Natural killer cell treated with Interleukin-12 subunit alpha and Interleukin-12 subunit beta and Interleukin-15 and Interleukin-18, amount 100 ng/mL, for 72 hours (primary cell): ENCODE results near the gene ERO1B. TPM values are rescaled to one million over a fixed set of nuclear protein-coding genes. Genes with fewer than 3 reads are reported as not detected.
"Not testable (repeated sequence)": the region's sequence is repeated elsewhere in the genome, so short reads cannot be mapped to it uniquely, and the experiment has no call there.

Experiments
- ATAC-seq, 2 donors: fragments of 150-1000 bp; cut with Tn5 transposase in 1 of 2; sonication (Bioruptor Pico), chemical (Tn5 transposase) in 1 of 2; 2 replicates each; pipeline ENCODE4 v1.10.0; 2021
- DNase-seq: peaks from one replicate; pipeline ENCODE4 v3.0.0; 2022; ENCODE audit warnings: low spot score
- H3K27ac Mint-ChIP-seq, 2 donors: 1 replicate in 1 of 2; 2 replicates in 1 of 2; pipeline ENCODE4 v1.8.0; 2022; ENCODE audit warnings: mixed read lengths in 2 of 2, mild to moderate bottlenecking in 1 of 2, moderate library complexity in 1 of 2
- H3K27me3 Mint-ChIP-seq, 2 donors: 1 replicate in 1 of 2; 2 replicates in 1 of 2; pipeline ENCODE4 v1.8.0; 2022; ENCODE audit warnings: mixed read lengths in 2 of 2
- H3K36me3 Mint-ChIP-seq: one replicate; pipeline ENCODE4 v1.8.0; 2022; ENCODE audit warnings: mixed read lengths
- H3K4me1 Mint-ChIP-seq, 2 donors: 1 replicate in 1 of 2; 2 replicates in 1 of 2; pipeline ENCODE4 v1.8.0; 2022; ENCODE audit warnings: low read depth in 2 of 2, mixed read lengths in 2 of 2, mild to moderate bottlenecking in 1 of 2
- H3K4me3 Mint-ChIP-seq: one replicate; pipeline ENCODE4 v1.8.0; 2022; ENCODE audit warnings: mixed read lengths
- H3K9me3 Mint-ChIP-seq: 2 replicates; pipeline ENCODE4 v1.8.0; 2022; ENCODE audit warnings: mixed read lengths
- total RNA-seq, 2 donors: library from RNA; stranded (reverse); gene quantifications; one replicate each; pipeline ENCODE4 v1.2.3, GENCODE V29; 2022

ERO1B gene
- total RNA-seq, 2 donors from 2014 or later, result 7.3 to 14.3 TPM

DNA sequence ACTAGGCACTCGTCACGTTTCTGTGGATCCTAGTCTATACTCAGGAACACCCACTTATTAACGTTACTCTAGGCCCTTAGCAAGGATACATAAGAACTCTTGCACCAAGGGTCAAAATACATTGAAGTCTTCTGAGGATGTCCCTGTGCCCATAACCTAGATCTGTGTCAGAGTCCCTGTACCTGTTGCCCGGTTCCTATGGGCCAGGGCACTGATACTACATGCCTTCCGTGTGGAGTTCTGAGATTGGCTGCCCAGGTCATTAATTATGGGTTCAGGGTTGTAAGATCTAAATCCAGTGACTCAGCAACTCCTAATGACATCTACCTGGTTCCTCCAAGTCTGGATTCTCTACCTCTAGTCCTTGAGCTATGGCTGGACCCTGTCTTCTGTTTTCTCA, 69.9 kb downstream of the ERO1B start:
- ATAC-seq, result no peak
- DNase-seq, result no peak
- H3K9me3 Mint-ChIP-seq, result no peaks in the 10 kb centered on the region
- H3K4me1 Mint-ChIP-seq, result no peaks in the 10 kb centered on the region
- H3K27me3 Mint-ChIP-seq, result no peaks in the 10 kb centered on the region
- H3K27ac Mint-ChIP-seq, result no peak overlapping the region
- H3K36me3 Mint-ChIP-seq, result no peaks in the 10 kb centered on the region
- H3K4me3 Mint-ChIP-seq, result no peak overlapping the region

DNA sequence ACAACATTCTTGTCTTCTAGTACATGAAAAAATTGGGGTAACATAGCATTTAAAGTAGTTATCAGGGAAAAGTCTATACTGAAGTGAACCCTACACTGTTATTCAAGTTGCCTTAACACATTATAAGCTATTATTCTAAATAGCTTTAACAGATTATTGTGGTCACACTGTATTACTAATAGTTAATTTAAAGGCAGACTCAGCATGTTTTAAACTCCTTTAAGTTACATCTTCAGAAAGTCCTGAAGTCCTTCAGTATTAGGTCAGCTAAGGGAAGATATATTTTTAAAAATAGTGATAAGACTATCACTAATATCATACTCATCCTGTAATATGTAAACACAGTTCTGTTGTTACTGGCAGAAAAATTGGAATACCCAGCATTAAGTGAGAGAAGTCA, 72.0 kb downstream of the ERO1B start:
- DNase-seq (no peak), ATAC-seq (no peak)
- no peaks in the 10 kb centered on the region for H3K27me3 Mint-ChIP-seq
- no peaks in the 10 kb centered on the region for H3K4me1 Mint-ChIP-seq
- peaks cover under 1% of the 10 kb centered on the region for H3K36me3 Mint-ChIP-seq
- H3K27ac Mint-ChIP-seq, result no peak overlapping the region
- no peaks in the 10 kb centered on the region for H3K9me3 Mint-ChIP-seq
- H3K4me3 Mint-ChIP-seq, result no peak overlapping the region

DNA sequence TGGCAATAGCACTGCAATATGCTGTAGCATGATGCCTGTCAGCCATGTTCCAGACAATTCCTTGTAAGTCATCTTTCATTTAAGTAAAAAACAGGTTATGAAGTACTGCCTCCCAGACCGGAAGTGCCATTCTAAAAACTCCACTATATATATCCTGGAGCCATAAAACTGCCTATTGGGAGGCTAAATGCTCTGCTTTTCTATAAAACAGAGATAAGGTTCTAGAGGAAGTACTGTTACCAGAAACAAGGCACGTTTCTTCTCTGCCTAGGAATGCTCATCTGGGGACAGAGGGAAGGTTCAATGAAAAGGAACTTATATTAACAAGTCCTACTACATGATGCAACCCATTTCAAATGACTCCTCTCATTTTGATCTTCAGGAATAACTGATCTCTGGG, 72.6 kb downstream of the ERO1B start:
- ATAC-seq, result no peak
- H3K9me3 Mint-ChIP-seq, result no peaks in the 10 kb centered on the region

DNA sequence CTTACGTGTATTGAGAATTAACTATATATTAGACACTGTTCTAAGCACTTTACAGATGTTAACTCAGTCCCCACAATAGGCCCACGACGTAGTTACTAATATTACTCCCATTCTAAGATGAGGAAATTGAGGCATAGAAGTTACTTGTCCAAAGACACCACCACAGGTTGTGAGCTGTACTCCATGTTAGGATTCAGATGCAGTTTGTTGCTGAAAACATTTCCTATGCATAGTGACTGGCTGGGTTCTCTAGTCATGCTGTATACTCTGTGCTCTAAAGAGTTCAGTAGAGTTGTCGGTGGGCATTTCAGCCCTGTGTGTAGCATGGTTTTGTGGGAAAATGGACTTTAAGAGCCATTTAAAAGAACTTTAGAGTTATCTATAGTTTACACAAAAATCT, 74.2 kb downstream of the ERO1B start:
- Mint-ChIP-seq H3K4me3 (no peak overlapping the region), H3K4me1 (peaks cover 0 to 5% of the 10 kb centered on the region in 2 donors), H3K27ac (no peak overlapping the region), H3K36me3 (peaks cover 21% of the 10 kb centered on the region), H3K27me3 (no peaks in the 10 kb centered on the region), H3K9me3 (peaks cover 12% of the 10 kb centered on the region)
- DNase-seq (no peak), ATAC-seq (no peak)

More for the DNA sequence above, 72.6 kb downstream of the ERO1B start:
- H3K27me3 Mint-ChIP-seq, result no peaks in the 10 kb centered on the region
- H3K27ac Mint-ChIP-seq, result no peak overlapping the region
- no peak overlapping the region for H3K4me3 Mint-ChIP-seq
- H3K4me1 Mint-ChIP-seq, result no peaks in the 10 kb centered on the region
- peaks cover 5% of the 10 kb centered on the region for H3K36me3 Mint-ChIP-seq
- no peak for DNase-seq

DNA sequence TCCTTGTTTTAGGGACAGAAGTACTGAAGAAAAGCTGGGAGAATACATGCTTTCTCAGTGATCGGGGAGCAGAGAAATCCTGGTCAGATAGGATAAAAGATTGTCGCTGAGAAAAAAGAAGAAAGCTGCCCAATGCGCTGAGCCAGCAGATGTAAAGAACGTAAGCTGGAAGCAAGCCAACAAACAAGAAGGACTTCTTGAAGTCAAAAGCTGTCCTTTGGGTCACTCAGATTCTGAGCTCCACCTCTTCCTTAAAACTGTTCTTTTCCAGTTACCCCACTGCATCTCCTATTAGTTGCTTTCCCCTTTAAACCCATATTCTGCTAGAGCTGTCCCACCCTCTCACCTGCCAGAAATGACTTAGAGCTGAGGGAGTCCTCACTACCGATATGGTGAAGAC, 74.6 kb downstream of the ERO1B start:
- Mint-ChIP-seq H3K27ac (no peak overlapping the region), H3K27me3 (no peaks in the 10 kb centered on the region), H3K36me3 (peaks cover 22% of the 10 kb centered on the region), H3K4me3 (no peak overlapping the region), H3K4me1 (peaks cover 0 to 5% of the 10 kb centered on the region in 2 donors), H3K9me3 (peaks cover 13% of the 10 kb centered on the region)
- DNase-seq (no peak), ATAC-seq (no peak)

DNA sequence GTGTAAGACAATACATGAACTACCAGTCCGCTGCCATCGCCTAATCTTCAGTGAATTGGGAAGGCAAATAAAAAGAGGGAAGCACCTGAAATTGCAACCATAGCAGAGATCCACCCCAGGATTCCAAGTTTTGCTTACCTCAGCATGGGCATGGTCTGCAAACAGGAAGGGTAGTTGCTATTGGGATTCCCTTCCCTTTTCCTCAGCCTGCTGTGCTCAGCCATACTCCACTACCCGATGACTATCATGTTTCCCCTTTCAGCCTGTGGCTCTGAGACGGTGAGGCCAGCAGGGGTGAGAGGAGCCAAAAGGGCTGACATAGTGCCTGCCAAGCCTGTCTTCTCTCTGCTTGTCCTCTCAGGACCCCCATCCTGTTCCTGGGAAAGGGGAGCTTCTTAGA, 75.2 kb downstream of the ERO1B start:
- no peaks in the 10 kb centered on the region for H3K27me3 Mint-ChIP-seq
- no peak overlapping the region for H3K27ac Mint-ChIP-seq
- DNase-seq, result no peak
- H3K36me3 Mint-ChIP-seq, result peaks cover 28% of the 10 kb centered on the region
- H3K4me3 Mint-ChIP-seq, result no peak overlapping the region
- H3K9me3 Mint-ChIP-seq, result peaks cover 16% of the 10 kb centered on the region
- ATAC-seq, result no peak
- peaks cover 0 to 5% of the 10 kb centered on the region in 2 donors for H3K4me1 Mint-ChIP-seq

DNA sequence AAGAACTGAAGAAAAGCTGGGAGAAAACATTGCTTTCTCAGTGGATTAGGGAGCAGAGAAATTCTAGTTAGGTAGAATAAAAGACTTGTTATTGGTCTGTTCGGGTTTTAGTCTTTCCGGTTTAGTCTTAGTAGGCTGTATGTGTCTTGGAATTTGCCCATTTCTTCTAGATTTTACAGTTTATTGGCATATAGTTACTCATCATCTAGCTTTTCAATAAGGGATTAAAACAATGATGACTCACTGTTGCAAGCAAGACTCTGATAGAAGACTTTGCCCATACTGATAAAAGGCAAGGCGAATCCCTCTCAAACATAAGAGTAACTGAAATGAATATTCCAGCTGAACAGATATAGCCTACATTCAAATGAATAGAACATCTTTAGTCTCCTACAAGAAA, 77.1 kb downstream of the ERO1B start:
- no peak overlapping the region for H3K27ac Mint-ChIP-seq
- no peak overlapping the region for H3K4me3 Mint-ChIP-seq
- DNase-seq (no peak), ATAC-seq (no peak)
- no peaks in the 10 kb centered on the region for H3K27me3 Mint-ChIP-seq
- H3K4me1 Mint-ChIP-seq, result peaks cover 0 to 7% of the 10 kb centered on the region in 2 donors
- H3K36me3 Mint-ChIP-seq, result peaks cover 47% of the 10 kb centered on the region
- H3K9me3 Mint-ChIP-seq, result peaks cover 27% of the 10 kb centered on the region

DNA sequence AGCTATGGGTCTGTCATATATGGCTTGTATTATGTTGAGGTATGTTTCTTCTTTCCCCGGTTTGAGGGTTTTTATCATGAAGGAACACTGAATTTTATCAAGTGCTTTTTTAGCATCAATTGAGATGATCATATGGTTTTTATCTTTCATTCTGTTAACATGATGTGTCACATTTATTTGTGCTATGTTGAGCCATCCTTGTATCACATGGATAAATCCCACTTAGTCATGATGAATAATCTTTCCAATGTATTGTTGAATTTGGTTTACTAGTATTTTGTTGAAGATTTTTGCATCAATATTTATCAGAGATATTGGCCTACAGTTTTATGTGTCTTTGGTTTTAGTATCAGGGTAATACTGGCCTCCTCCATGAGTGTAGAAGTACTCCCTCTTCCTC, 77.7 kb downstream of the ERO1B start:
- no peak for ATAC-seq
- Mint-ChIP-seq H3K4me1 (peaks cover 0 to 7% of the 10 kb centered on the region in 2 donors), H3K4me3 (no peak overlapping the region), H3K9me3 (peaks cover 30% of the 10 kb centered on the region), H3K27me3 (no peaks in the 10 kb centered on the region), H3K27ac (no peak overlapping the region), H3K36me3 (peaks cover 51% of the 10 kb centered on the region)
- no peak for DNase-seq

DNA sequence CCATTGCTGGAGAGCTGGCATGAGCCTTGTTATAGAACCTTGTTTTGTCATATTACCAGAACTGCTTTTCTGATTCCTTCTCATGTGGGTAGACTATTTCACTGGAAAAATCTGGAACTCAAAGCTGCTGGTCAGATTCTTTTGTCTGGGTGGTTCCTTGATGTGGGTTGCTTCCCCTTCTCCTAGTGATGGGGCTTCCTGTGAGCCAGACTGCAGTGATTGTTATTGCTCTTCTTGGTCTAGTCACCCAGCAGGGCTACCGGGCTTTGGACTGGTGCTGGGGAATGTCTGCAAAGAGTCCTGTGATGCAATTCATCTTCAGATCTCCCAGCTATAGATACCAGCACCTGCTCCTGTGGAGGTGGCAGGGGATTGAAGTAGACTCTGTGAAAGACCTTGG, 80.0 kb downstream of the ERO1B start:
- Mint-ChIP-seq H3K27me3 (no peaks in the 10 kb centered on the region), H3K9me3 (peaks cover 36% of the 10 kb centered on the region), H3K36me3 (peaks cover 70% of the 10 kb centered on the region), H3K27ac (no peak overlapping the region), H3K4me1 (peaks cover 0 to 7% of the 10 kb centered on the region in 2 donors), H3K4me3 (no peak overlapping the region)
- no peak for ATAC-seq
- DNase-seq, result no peak

DNA sequence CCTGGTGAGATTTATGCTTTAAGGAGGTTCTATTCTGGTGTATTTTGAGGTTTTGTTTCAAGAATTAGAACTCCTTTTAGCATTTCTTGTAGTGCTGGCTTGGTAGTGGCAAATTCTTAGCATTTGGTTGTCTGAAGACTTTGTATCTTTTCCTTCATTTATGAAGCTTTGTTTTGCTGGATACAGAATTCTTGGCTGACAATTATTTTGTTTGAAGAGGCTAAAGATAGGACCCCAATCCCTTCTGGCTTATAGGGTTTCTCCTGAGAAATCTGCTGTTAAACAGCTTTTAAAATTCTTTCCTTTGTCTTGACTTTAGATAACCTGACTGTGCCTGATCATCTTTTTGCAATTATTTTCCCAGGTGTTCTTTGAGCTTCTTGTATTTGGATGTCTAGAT, 80.8 kb downstream of the ERO1B start:
- no peak overlapping the region for H3K4me3 Mint-ChIP-seq
- H3K9me3 Mint-ChIP-seq, result peaks cover 36% of the 10 kb centered on the region
- peaks cover 73% of the 10 kb centered on the region for H3K36me3 Mint-ChIP-seq
- ATAC-seq (no peak), DNase-seq (no peak)
- H3K27me3 Mint-ChIP-seq, result no peaks in the 10 kb centered on the region
- H3K27ac Mint-ChIP-seq, result no peak overlapping the region
- peaks cover 0 to 7% of the 10 kb centered on the region in 2 donors for H3K4me1 Mint-ChIP-seq

DNA sequence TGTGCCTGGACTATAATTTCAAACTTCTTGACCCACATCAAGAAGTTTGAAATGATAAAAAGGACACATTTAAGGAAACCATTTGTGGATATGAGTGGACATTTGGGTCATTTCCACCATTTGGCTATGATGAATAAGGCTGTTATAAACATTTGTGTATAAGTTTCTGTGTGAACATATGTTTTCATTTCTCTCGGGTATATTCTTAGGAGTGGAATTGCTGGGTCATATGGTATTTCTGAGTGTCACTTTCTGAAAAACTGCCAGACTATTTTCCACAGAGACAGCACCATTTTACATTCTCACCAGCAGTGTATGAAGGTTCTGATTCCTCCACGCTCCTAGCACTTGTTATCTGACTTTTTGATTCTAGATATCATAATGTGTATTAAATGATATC, 88.6 kb downstream of the ERO1B start:
- no peaks in the 10 kb centered on the region for H3K27me3 Mint-ChIP-seq
- H3K36me3 Mint-ChIP-seq, result peaks cover 61% of the 10 kb centered on the region
- DNase-seq (no peak), ATAC-seq (no peak)
- no peak overlapping the region for H3K4me3 Mint-ChIP-seq
- H3K9me3 Mint-ChIP-seq, result peaks cover 12% of the 10 kb centered on the region
- H3K27ac Mint-ChIP-seq, result no peak overlapping the region
- H3K4me1 Mint-ChIP-seq, result peaks cover 0 to 5% of the 10 kb centered on the region in 2 donors

DNA sequence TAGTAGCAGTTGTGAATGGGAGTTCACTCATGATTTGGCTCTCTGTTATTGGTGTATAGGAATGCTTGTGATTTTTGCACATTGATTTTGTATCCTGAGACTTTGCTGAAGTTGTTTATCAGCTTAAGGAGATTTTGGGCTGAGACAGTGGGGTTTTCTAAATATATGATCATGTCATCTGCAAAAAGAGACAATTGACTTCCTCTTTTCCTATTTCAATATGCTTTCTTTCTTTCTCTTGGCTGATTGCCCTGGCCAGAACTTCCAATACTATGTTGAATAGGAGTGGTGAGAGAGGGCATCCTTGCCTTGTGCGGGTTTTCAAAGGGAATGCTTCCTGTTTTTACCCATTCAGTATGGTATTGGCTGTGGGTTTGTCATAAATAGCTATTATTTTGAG, 93.7 kb downstream of the ERO1B start:
- DNase-seq, H3K4me3 Mint-ChIP-seq, ATAC-seq, H3K9me3 Mint-ChIP-seq, H3K27me3 Mint-ChIP-seq, H3K27ac Mint-ChIP-seq: not testable (repeated sequence)
- Mint-ChIP-seq H3K36me3 (peaks cover 41% of the 10 kb centered on the region), H3K4me1 (peaks cover 6 to 15% of the 10 kb centered on the region in 2 donors)

DNA sequence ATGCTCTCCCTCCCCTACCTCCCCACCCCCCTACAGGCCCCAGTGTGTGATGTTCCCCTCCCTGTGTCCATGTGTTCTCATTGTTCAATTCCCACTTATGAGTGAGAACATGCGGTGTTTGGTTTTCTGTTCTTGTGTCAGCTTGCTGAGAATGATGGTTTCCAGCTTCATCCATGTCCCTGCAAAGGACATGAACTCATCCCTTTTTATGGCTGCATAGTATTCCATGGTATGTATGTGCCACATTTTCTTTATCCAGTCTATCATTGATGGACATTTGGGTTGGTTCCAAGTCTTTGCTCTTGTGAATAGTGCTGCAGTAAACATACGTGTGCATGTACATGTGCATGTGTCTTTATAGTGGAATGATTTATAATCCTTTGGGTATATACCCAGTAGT, 95.3 kb downstream of the ERO1B start:
- ATAC-seq, H3K9me3 Mint-ChIP-seq, DNase-seq, H3K4me3 Mint-ChIP-seq, H3K27me3 Mint-ChIP-seq, H3K27ac Mint-ChIP-seq: not testable (repeated sequence)
- peaks cover 41% of the 10 kb centered on the region for H3K36me3 Mint-ChIP-seq
- peaks cover 6 to 15% of the 10 kb centered on the region in 2 donors for H3K4me1 Mint-ChIP-seq

DNA sequence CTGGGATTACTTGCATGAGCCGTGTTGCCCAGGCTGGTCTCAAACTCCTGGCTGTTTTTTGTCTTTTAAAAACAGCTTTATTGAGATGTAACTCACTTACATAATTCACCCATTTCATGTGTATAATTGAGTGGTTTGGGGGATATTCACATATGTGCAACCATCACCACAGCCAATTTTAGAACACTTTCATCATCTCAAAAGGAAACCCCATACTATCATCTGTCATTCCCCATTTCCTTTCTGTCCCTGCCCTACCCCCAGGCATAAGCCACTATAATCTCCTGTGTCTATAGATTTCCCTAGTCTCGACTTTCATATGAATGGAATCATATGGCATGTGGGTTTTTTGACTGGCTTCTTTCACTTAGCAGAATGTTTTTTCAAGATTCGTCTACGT, 96.1 kb downstream of the ERO1B start:
- H3K4me3 Mint-ChIP-seq, result no peak overlapping the region
- peaks cover 36% of the 10 kb centered on the region for H3K36me3 Mint-ChIP-seq
- H3K27me3 Mint-ChIP-seq, result no peaks in the 10 kb centered on the region
- no peak for DNase-seq
- peak in 1 of 2 donors; percentile 66 for ATAC-seq
- H3K4me1 Mint-ChIP-seq, result peaks cover 6 to 15% of the 10 kb centered on the region in 2 donors
- H3K9me3 Mint-ChIP-seq, result peaks cover 7% of the 10 kb centered on the region
- no peak overlapping the region for H3K27ac Mint-ChIP-seq

DNA sequence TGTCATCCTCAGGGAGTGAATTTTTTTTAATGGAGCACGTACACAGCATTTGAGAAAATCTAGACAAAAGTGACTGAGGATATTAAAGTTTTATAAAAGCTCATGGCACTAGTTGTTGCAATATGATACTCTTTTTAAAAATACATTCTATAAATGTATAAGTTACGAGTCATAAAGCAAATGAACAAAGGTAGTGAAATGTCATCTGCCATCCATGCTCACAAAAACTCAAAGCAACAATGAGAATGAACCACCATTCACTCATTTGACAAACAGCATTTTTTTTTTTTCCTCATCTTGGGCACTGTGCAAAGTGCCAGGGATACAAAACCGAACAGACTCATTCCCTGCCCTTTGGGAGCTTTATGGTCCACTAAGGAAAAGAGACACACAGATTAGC, 100.7 kb downstream of the ERO1B start:
- DNase-seq (no peak), ATAC-seq (no peak)
- Mint-ChIP-seq H3K27ac (no peak overlapping the region), H3K27me3 (no peaks in the 10 kb centered on the region), H3K36me3 (no peaks in the 10 kb centered on the region), H3K4me3 (no peak overlapping the region), H3K4me1 (peaks cover 6 to 14% of the 10 kb centered on the region in 2 donors), H3K9me3 (no peaks in the 10 kb centered on the region)
